Skin of body (tissue), 2 donors: ENCODE data around the gene PPP4R2. TPM values are rescaled to one million over a fixed set of nuclear protein-coding genes. Genes with fewer than 3 reads are reported as not detected.
A peak's percentile ranks its signal among the peaks of the same experiment; 100 is the strongest.

ENCODE experiments used
- DNase-seq: peaks from one replicate; lab custom pipeline; 2025; lab: John Stamatoyannopoulos, UW
- total RNA-seq: library from RNA; depleted of rRNA; stranded (reverse); fragments of >200 nt; gene quantifications from one replicate; pipeline ENCODE4 v1.2.3, GENCODE V29; 2014

PPP4R2 gene
- total RNA-seq, 1 donor from 2014 or later, result 75.8 TPM

- DNase-seq, result no peak
These were observed 72.6 kb downstream of the PPP4R2 start for GRCh38 chr3:73069187-73069586.

GRCh38 chr3:73069775-73070444 is 73.3 kb downstream of the PPP4R2 start:
- DNase-seq, result no peak

GRCh38 chr3:73070675-73071575 is 74.3 kb downstream of the PPP4R2 start:
- no peak for DNase-seq

GRCh38 chr3:73071952-73072351 is 75.3 kb downstream of the PPP4R2 start:
- no peak for DNase-seq

GRCh38 chr3:73072634-73073033 is 76.0 kb downstream of the PPP4R2 start:
- DNase-seq, result no peak

- no peak for DNase-seq
These were observed 76.6 kb downstream of the PPP4R2 start for GRCh38 chr3:73073091-73073707.

DNA sequence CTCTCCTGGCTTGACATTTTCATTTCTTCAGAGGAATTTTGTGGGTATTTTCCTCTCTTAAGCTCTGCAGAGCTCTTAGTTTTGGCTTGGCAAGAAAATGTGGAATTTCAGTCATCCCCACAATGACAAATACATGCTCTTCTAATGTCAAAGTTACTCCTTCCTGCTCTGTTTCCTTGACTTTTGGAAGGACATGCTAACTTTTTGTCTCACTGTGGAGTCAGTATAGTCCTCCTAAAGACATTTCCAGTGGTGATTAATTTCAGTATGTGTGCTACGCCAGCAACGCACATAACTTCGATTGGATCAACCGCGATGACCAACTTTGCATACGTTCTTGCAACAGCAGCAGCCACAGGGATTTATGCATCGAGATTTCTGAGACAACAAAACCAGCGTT is 78.2 kb downstream of the PPP4R2 start:
- no peak for DNase-seq

DNA sequence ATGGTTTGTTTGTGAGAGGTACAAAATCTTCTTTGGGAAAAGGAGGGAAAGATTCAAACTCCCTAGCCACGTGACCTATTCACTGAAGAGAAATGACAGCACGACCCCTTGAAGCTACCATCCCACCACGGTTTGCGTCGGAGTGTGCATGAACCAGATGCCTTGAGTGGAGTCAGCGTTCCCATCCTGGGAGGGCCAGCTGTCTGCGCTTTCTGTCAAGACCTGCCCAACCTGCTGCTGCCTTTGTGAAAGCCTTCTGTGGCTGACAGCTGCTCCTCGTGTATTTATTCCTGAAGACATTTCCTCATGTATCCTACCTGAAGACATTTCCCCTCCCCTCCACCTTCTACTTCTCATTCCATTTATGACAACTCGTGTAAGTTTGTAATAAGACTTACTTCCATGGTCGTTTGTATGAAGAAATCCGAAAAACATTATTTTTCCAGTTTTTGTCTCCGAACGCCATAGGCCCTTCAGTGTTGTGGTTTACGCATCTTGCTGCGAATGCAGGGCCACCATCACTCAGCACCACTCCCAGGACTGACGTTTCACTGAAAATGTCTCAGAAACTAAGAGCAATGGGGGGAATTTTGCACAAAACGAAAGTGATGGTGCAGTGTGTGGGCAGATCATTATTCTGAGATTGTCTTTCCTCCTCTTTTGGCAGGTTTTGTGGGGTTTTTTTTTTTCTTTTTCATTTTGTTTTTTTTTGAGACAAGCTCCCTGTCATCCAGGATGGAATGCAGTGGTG is 83.8 kb downstream of the PPP4R2 start:
- no peak for DNase-seq

GRCh38 chr3:73081140-73081539 is 84.5 kb downstream of the PPP4R2 start:
- DNase-seq, result no peak

GRCh38 chr3:73084170-73084569 is 87.6 kb downstream of the PPP4R2 start:
- DNase-seq, result no peak

GRCh38 chr3:73086071-73086494 is 89.5 kb downstream of the PPP4R2 start:
- peak; percentile 41 for DNase-seq

- DNase-seq, result no peak
These were observed 97.5 kb downstream of the PPP4R2 start for GRCh38 chr3:73094129-73094528.

GRCh38 chr3:73094951-73095350 is 98.3 kb downstream of the PPP4R2 start:
- no peak for DNase-seq

DNA sequence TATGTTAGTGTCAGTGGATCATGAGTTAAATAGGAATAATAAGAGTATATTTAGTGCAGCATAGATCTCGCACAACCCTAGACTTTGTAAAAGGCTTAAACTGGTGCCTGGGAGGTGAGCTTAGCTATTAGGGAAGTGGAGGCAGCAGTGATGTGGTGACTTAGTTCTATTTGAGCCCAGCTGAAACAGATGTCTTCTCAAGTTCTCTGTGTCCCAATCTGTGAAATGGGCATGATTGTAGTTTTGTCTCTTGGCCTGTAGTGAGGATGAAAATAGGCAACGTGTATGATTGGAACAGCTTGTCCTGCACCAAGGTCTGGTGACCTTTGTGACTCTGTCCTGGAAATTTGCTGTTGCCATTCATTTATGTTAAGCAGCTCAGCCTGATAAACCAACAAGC is 99.6 kb downstream of the PPP4R2 start:
- DNase-seq, result no peak

DNA sequence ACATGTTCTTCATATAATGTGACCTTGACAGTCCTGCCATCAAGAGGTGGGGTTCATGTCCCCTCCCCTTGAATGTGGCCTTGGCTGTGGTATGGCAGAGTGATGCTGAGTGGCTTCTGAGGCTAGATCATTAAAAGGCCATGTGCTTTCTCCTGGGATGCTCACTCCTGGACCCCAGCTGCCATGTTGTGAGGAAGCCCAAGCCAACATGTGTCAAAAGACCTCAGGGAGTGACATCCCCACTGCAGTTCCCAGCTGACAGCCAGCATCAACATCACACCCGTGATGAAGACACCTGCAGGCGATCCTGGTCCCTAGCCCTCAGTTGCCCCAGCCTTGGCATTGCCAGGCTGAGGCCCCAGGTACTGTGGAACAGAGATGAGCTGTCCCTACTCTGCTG is 101.4 kb downstream of the PPP4R2 start:
- DNase-seq, result no peak

- no peak for DNase-seq
These were observed 102.3 kb downstream of the PPP4R2 start for GRCh38 chr3:73098873-73099272.

GRCh38 chr3:73100741-73101559 is 104.3 kb downstream of the PPP4R2 start:
- peak; percentile 83 for DNase-seq

GRCh38 chr3:73101881-73102280 is 105.3 kb downstream of the PPP4R2 start:
- no peak for DNase-seq

DNA sequence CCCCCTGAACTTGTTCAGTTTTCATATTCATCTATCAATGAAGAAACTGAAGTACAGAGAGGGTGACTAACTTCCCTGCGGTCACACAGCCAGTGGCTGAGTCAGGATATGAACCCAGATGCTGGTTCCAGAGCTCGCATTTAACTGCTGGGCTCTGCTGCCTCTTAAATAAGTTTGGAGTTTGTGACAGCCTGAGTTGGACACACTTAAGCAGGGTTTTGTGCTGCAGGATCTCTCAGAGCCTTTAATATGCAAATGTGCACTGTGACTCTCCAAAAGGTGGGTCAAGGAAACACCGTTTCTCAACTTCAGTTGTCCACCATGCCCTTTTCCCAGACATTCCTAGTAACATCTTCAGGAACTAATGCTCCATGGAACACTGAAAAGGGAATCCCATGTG is 110.6 kb downstream of the PPP4R2 start:
- no peak for DNase-seq

DNA sequence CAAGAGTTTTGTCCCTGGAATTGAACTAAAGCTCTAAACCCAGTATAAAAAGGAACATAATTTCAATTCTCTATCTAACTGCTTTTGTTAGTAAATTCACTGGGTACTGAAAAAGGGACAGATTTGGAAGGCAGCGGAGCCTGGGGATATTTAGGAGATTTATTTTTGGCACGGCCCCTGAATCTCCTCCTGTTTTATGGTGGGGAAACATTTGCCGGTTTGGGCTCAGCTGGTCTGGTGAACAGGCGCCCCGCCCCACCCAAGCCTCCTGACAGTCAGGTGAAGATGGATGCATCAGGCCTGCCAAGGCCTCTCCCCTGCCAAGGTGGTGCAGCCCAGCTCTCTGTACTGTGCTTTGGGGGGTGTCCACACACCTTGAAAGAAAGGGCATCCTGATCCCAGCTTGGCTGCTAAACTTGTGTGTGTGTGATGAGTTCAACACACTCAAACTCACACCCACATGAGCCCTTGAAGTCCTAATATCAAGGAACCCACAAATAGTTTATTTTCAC is 111.1 kb downstream of the PPP4R2 start:
- no peak for DNase-seq
